ENCODE results near the gene PKP3.
"Not testable (repeated sequence)": the region's sequence is repeated elsewhere in the genome, so short reads cannot be mapped to it uniquely, and the experiment has no call there.

The PKP3 gene

GRCh38 chr11:419248-420005 is 25.4 kb downstream of the PKP3 start:
- no peak for DNase-seq (ENCODE audit: low read depth)
- H3K4me3 ChIP-seq (ENCODE audit: control insufficient read depth, low read depth, low read length), result no peak overlapping the region
- no peak for TF ChIP-seq CTCF (conservative IDR thresholded peaks at IDR 0.05; ENCODE audit: control insufficient read depth, insufficient read depth, low read depth, low read length)

GRCh38 chr11:420054-420910 is 26.3 kb downstream of the PKP3 start:
- no peak overlapping the region for H3K4me3 ChIP-seq (ENCODE audit: control insufficient read depth, low read depth, low read length)
- no peak for DNase-seq (ENCODE audit: low read depth)

GRCh38 chr11:420911-421321 is 26.9 kb downstream of the PKP3 start:
- DNase-seq (ENCODE audit: low read depth), result no peak
- no peak for TF ChIP-seq CTCF (conservative IDR thresholded peaks at IDR 0.05; ENCODE audit: control insufficient read depth, insufficient read depth, low read depth, low read length)
- H3K4me3 ChIP-seq (ENCODE audit: control insufficient read depth, low read depth, low read length), result no peak overlapping the region

More at GRCh38 chr11:420054-420910, 26.3 kb downstream of the PKP3 start:
- TF ChIP-seq CTCF (conservative IDR thresholded peaks at IDR 0.05; ENCODE audit: control insufficient read depth, insufficient read depth, low read depth, low read length), result no peak

- TF ChIP-seq CTCF (conservative IDR thresholded peaks at IDR 0.05; ENCODE audit: control insufficient read depth, insufficient read depth, low read depth, low read length), result no peak
- no peak for DNase-seq (ENCODE audit: low read depth)
- no peak overlapping the region for H3K4me3 ChIP-seq (ENCODE audit: control insufficient read depth, low read depth, low read length)
Observed at GRCh38 chr11:422249-422656, 28.2 kb downstream of the PKP3 start.

GRCh38 chr11:424232-424631 is 30.2 kb downstream of the PKP3 start:
- no peak for DNase-seq (ENCODE audit: low read depth)
- no peak overlapping the region for H3K4me3 ChIP-seq (ENCODE audit: control insufficient read depth, low read depth, low read length)
- no peak for TF ChIP-seq CTCF (conservative IDR thresholded peaks at IDR 0.05; ENCODE audit: control insufficient read depth, insufficient read depth, low read depth, low read length)

GRCh38 chr11:424766-425165 is 30.8 kb downstream of the PKP3 start:
- not testable (repeated sequence) for H3K4me3 ChIP-seq (ENCODE audit: control insufficient read depth, low read depth, low read length); DNase-seq (ENCODE audit: low read depth)

GRCh38 chr11:425301-425700 is 31.3 kb downstream of the PKP3 start:
- no peak for TF ChIP-seq CTCF (conservative IDR thresholded peaks at IDR 0.05; ENCODE audit: control insufficient read depth, insufficient read depth, low read depth, low read length)
- no peak for DNase-seq (ENCODE audit: low read depth)

More at GRCh38 chr11:425301-425700, 31.3 kb downstream of the PKP3 start:
- no peak overlapping the region for H3K4me3 ChIP-seq (ENCODE audit: control insufficient read depth, low read depth, low read length)

Measured in fibroblast of mammary gland (primary cell).